ENCODE measurements around the gene PLA2G2A.

DNA sequence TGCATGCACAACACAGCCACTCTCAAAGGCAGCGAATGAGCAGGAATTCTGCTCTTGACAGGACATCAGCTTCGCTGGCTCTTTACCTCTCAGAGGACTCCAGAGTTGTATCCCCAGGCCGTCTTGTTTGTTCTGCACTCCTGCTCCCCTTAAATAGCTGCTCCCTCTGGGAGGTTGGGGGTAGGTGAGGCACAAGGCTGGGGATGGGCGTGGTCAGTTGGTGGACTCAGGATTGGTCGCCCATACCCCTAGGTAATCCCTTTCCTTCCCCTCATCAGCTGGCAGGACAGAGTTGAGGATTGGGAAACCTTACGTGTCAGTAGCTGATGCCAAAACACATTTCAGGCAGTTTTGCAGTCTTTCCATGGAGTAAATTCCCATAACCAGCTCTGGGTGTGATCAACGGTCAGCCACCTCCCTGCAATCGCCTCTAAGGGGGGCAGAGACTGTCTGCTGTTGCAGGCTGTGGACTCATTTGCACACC lies at the start of gene PLA2G2A:
- TF ChIP-seq CTCF (optimal IDR thresholded peaks at IDR 0.05 in 1 of 3, IDR thresholded peaks at IDR 0.05 in 1 of 3, conservative IDR thresholded peaks at IDR 0.05 in 1 of 3; ENCODE audit: extremely low read depth in 1 of 3, insufficient read depth in 2 of 3, low read length in 3 of 3) (no peak), EZH2 (IDR thresholded peaks at IDR 0.05; ENCODE audit: low read length) (no peak)
